ENCODE results near the gene ZNF668. TPM values are rescaled to one million over a fixed set of nuclear protein-coding genes. Genes with fewer than 3 reads are reported as not detected.

ZNF668 gene
- total and polyA plus RNA-seq, 4 donors = 0.92 to 4.8 (median 3.9) TPM

DNA sequence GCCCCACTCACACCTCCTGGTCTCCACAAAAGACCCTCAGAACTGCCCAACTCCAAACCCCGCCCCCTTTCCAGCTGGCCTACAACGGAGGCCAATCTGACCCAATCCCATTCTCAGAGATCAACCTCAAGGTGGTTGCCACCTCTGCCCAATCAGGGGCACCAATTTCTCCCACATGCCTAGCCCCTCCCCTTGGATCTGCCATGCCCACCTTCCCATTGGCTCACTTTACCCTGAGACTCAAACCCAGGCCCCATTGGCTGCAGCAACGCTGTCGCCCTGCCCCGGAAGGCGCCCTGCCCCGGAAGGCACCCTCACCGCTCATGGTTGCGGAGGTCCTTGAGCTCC is 10.6 kb downstream of the ZNF668 start:
- H3K27ac ChIP-seq (ENCODE audit: low read depth in 1 of 2, low read length in 2 of 2) = no peak overlapping the region
- WGBS = 94% methylated on average over 9 of the region's 9 CpGs

DNA sequence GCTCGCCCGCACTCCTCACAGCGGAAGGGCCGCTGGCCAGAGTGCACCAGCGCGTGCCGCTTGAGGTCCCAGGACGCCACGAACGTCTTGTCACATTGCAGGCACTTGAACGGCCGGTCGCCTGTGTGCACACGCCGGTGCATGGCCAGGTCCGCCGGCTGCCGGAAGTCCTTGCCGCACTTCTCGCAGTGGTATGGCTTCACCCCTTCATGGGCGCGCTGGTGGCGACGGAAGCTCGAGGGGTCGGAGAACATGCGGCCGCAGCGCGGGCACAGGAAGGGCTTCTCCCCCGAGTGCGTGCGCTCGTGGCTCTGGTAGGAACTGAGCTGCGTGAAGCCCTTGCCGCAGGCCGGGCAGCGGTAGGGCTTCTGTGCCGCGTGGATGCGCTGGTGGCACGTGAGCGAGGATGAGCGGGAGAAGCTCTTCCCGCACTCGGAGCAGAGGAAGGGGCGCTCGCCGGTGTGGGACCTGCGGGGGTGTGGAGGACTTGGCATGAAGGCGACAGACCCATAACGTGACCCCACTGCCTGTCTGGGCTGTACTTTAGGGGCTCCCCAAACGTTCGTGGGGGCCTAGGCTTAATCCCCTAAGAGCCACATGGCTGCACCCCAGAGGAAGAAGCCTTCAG is 12.1 kb downstream of the ZNF668 start:
- Histone ChIP-seq H3K4me3 (ENCODE audit: low read depth in 1 of 3, low read length in 3 of 3) (no peak overlapping the region), H3K4me1 (ENCODE audit: control insufficient read depth in 4 of 4, insufficient read depth in 4 of 4, low read length in 3 of 4) (no peaks in the 10 kb centered on the region), H3K27me3 (ENCODE audit: control insufficient read depth in 4 of 4, insufficient read depth in 4 of 4, low read length in 3 of 4) (no peaks in the 10 kb centered on the region), H3K36me3 (ENCODE audit: control insufficient read depth in 4 of 4, insufficient read depth in 3 of 4, low read depth in 1 of 4, low read length in 3 of 4) (peaks cover 0 to 14% (median 7%) of the 10 kb centered on the region in 4 donors), H3K9me3 (ENCODE audit: control insufficient read depth in 4 of 4, low read length in 3 of 4) (no peaks in the 10 kb centered on the region), H3K27ac (ENCODE audit: low read depth in 1 of 2, low read length in 2 of 2) (no peak overlapping the region), H3K9ac (ENCODE audit: low read depth in 1 of 2, low read length in 2 of 2) (no peak overlapping the region)
- no peak for DNase-seq (ENCODE audit: low spot score)
- WGBS = 97% methylated on average over 54 of the region's 54 CpGs
- TF ChIP-seq HNF4A (conservative IDR thresholded peaks at IDR 0.05) (no peak), RAD21 (IDR thresholded peaks at IDR 0.05) (no peak), JUND (IDR thresholded peaks at IDR 0.05) (no peak), GABPA (IDR thresholded peaks at IDR 0.05 in 1 of 2, conservative IDR thresholded peaks at IDR 0.05 in 1 of 2) (no peak), FOXA1 (IDR thresholded peaks at IDR 0.05) (no peak), NR2F2 (IDR thresholded peaks at IDR 0.05) (no peak), FOXA2 (IDR thresholded peaks at IDR 0.05) (no peak), RXRA (IDR thresholded peaks at IDR 0.05) (no peak), SP1 (IDR thresholded peaks at IDR 0.05) (no peak), YY1 (IDR thresholded peaks at IDR 0.05) (no peak), TAF1 (conservative IDR thresholded peaks at IDR 0.05) (no peak)
- TF ChIP-seq, protein P1, sequence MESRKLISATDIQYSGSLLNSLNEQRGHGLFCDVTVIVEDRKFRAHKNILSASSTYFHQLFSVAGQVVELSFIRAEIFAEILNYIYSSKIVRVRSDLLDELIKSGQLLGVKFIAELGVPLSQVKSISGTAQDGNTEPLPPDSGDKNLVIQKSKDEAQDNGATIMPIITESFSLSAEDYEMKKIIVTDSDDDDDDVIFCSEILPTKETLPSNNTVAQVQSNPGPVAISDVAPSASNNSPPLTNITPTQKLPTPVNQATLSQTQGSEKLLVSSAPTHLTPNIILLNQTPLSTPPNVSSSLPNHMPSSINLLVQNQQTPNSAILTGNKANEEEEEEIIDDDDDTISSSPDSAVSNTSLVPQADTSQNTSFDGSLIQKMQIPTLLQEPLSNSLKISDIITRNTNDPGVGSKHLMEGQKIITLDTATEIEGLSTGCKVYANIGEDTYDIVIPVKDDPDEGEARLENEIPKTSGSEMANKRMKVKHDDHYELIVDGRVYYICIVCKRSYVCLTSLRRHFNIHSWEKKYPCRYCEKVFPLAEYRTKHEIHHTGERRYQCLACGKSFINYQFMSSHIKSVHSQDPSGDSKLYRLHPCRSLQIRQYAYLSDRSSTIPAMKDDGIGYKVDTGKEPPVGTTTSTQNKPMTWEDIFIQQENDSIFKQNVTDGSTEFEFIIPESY (IDR thresholded peaks at IDR 0.05) = no peak
- TF ChIP-seq, protein P2, sequence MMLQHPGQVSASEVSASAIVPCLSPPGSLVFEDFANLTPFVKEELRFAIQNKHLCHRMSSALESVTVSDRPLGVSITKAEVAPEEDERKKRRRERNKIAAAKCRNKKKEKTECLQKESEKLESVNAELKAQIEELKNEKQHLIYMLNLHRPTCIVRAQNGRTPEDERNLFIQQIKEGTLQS (IDR thresholded peaks at IDR 0.05) = no peak

More for the DNA sequence above, 10.6 kb downstream of the ZNF668 start:
- Histone ChIP-seq H3K4me1 (ENCODE audit: control insufficient read depth in 4 of 4, insufficient read depth in 4 of 4, low read length in 3 of 4) (no peaks in the 10 kb centered on the region), H3K9ac (ENCODE audit: low read depth in 1 of 2, low read length in 2 of 2) (no peak overlapping the region), H3K36me3 (ENCODE audit: control insufficient read depth in 4 of 4, insufficient read depth in 3 of 4, low read depth in 1 of 4, low read length in 3 of 4) (peaks cover 0 to 14% (median 7%) of the 10 kb centered on the region in 4 donors), H3K4me3 (ENCODE audit: low read depth in 1 of 3, low read length in 3 of 3) (no peak overlapping the region), H3K27me3 (ENCODE audit: control insufficient read depth in 4 of 4, insufficient read depth in 4 of 4, low read length in 3 of 4) (no peaks in the 10 kb centered on the region), H3K9me3 (ENCODE audit: control insufficient read depth in 4 of 4, low read length in 3 of 4) (no peaks in the 10 kb centered on the region)
- TF ChIP-seq HNF4G (IDR thresholded peaks at IDR 0.05) (no peak), FOXA1 (IDR thresholded peaks at IDR 0.05) (no peak), YY1 (IDR thresholded peaks at IDR 0.05) (no peak), JUND (IDR thresholded peaks at IDR 0.05) (no peak), NR2F2 (IDR thresholded peaks at IDR 0.05) (no peak), FOXA2 (IDR thresholded peaks at IDR 0.05) (no peak), EGR1 (IDR thresholded peaks at IDR 0.05; ENCODE audit: low read depth in 2 of 2) (no peak), RAD21 (IDR thresholded peaks at IDR 0.05) (no peak), RXRA (IDR thresholded peaks at IDR 0.05) (no peak)
- TF ChIP-seq, protein P3, sequence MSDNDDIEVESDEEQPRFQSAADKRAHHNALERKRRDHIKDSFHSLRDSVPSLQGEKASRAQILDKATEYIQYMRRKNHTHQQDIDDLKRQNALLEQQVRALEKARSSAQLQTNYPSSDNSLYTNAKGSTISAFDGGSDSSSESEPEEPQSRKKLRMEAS (IDR thresholded peaks at IDR 0.05) = no peak
- TF ChIP-seq, protein P1 (IDR thresholded peaks at IDR 0.05) = no peak
- TF ChIP-seq, protein P4, sequence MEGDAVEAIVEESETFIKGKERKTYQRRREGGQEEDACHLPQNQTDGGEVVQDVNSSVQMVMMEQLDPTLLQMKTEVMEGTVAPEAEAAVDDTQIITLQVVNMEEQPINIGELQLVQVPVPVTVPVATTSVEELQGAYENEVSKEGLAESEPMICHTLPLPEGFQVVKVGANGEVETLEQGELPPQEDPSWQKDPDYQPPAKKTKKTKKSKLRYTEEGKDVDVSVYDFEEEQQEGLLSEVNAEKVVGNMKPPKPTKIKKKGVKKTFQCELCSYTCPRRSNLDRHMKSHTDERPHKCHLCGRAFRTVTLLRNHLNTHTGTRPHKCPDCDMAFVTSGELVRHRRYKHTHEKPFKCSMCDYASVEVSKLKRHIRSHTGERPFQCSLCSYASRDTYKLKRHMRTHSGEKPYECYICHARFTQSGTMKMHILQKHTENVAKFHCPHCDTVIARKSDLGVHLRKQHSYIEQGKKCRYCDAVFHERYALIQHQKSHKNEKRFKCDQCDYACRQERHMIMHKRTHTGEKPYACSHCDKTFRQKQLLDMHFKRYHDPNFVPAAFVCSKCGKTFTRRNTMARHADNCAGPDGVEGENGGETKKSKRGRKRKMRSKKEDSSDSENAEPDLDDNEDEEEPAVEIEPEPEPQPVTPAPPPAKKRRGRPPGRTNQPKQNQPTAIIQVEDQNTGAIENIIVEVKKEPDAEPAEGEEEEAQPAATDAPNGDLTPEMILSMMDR (IDR thresholded peaks at IDR 0.05; ENCODE audit: low read depth, low read length, missing input control) = no peak
- TF ChIP-seq, protein P5, sequence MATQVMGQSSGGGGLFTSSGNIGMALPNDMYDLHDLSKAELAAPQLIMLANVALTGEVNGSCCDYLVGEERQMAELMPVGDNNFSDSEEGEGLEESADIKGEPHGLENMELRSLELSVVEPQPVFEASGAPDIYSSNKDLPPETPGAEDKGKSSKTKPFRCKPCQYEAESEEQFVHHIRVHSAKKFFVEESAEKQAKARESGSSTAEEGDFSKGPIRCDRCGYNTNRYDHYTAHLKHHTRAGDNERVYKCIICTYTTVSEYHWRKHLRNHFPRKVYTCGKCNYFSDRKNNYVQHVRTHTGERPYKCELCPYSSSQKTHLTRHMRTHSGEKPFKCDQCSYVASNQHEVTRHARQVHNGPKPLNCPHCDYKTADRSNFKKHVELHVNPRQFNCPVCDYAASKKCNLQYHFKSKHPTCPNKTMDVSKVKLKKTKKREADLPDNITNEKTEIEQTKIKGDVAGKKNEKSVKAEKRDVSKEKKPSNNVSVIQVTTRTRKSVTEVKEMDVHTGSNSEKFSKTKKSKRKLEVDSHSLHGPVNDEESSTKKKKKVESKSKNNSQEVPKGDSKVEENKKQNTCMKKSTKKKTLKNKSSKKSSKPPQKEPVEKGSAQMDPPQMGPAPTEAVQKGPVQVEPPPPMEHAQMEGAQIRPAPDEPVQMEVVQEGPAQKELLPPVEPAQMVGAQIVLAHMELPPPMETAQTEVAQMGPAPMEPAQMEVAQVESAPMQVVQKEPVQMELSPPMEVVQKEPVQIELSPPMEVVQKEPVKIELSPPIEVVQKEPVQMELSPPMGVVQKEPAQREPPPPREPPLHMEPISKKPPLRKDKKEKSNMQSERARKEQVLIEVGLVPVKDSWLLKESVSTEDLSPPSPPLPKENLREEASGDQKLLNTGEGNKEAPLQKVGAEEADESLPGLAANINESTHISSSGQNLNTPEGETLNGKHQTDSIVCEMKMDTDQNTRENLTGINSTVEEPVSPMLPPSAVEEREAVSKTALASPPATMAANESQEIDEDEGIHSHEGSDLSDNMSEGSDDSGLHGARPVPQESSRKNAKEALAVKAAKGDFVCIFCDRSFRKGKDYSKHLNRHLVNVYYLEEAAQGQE (IDR thresholded peaks at IDR 0.05) = no peak
- no peak for DNase-seq (ENCODE audit: low spot score)

Measured in liver (tissue), 9 donors.